GM18861 (cell line): ENCODE results near the gene LSM14B.
"Not testable (repeated sequence)": the region's sequence is repeated elsewhere in the genome, so short reads cannot be mapped to it uniquely, and the experiment has no call there.

Experiments used
- ATAC-seq: cut with Tn5 transposase; IDR thresholded peaks from one replicate; pipeline ENCODE4 v1.9.1; 2021; ENCODE audit not compliant: unreplicated experiment

LSM14B gene

DNA sequence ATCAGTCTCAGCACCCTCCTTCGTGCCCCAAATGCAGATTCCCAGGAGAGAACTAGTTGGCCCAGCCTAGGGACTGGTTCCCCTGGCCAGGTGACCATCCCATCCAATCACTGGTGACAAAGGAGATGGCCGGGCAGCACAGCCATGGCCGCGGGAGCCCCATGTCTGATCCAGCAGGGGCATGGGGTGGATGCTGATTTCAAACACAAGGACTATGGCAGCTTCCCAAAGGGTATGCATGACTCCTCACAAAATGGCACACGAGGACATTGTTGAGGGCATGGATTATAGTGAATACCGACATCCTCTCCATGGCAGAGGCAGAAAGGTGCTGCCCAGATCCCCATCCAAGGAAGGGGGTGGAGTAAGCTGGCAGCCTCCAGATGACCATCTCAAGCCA, 9.9 kb upstream of the LSM14B start:
- no peak for ATAC-seq

DNA sequence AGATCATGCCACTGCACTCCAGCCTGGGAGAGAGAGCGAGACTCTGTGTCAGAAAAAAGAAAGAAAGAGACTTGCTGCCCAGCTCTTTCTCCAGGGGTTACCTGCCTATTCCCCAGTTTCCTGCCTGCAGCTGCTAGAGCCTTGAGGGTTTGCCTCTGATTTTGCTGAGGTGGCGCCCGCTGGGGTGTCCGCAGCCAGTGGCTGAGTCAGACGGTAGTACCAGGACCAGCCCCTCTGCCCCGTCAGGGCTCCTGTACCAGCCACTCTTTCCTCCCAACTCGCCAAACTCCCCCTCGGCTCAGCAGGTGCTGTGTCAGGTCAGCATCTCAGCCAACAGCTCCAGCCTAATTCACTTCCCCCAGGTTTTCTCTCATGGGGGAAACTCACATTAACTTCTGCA, 7.4 kb upstream of the LSM14B start:
- ATAC-seq: no peak

DNA sequence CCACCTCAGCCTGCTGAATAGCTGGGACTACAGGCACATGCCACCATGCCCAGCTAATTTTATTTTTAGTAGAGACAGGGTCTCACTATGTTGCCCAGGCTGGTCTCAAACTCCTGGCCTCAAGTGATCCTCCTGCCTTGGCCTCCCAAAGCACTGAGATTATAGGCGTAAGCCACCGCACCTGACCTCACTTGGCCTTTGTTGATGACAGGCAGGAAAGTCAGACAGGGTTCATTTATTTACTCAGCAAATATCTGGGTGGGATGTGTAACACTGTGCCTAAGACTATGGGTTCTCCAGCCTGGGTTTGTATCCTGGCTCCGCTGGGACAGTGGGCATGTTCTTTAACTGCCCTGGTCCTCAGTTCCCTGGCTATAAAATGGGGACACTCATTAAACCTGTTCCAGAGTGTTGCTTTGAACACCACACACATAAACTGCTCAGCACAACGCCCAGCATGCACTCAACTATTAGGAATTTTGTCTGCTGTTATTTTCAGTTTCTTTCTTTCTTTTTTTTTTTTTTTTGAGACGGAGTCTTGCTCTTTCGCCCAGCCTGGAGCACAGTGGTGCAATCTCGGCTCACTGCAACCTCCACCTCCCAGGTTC, 6.4 kb upstream of the LSM14B start:
- ATAC-seq: not testable (repeated sequence)

DNA sequence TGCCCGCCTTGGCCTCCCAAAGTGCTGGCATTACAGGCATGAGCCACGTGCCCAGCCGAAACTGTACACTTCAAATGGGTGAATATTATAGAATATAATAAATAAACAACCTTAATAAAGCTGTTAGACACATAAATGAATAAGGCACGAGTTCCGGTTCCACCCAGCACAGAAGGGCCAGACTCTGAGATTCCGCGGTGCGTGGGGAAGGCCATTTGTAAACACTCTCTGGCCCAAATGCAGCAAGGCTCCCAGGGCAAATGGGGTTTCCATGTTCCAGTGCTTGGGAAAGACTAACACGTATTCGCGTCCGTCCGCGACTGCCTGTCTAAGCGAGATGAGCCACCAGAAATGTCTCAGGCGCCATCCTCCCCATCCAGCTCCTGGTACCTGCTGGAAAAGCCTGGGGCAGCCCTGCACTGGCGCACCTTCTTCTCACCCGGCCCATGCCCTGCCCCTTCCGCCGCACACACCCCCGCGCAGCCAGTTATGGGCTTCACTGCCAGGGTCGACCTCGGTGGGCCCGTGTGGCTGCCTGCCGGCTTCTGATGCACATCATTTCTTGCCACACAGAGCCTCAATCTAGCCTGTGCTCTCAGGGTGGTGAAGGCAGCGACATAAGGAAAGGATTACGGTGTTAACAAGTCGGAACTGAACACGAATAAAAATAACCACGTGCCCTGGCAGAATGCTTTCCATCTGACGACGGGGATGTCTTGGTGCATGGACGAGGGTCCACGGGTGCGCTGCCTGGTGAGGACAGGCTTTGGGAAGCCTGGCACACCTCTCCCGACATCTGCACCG, 5.5 kb upstream of the LSM14B start:
- ATAC-seq: no peak

DNA sequence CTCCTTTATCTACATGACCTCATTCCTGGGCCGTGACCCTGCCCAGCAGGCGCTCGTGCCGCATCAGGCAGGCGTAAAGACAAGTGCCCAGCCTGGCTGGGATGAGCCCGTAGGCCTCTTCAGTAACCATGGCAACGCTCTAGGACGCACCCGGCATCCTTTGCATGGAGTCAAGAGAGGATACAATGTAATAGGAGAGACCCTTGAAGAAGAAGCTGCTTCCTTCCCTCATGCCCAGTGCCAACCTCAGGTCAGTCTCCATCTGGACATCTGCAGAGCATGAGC, 5.0 kb upstream of the LSM14B start:
- ATAC-seq: no peak

DNA sequence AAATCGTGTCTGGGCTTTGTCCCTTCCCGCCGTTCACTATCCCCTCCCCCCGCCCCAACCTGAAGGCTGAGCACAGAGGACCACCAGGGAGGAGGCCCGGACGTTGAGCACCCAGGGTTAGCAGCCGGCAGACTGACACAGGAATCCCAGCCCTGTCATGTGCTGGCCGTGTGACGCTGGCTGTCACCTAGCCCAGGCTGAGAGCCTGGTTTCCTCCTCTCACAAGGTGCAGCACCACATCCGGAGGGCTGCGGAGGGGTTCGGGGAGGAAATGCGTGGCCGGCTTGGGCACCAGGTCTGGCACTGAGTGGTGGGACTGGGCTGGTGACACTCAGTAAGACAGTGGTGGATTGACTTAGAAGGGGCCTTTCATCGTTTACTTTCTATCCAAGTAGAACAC, 4.6 kb upstream of the LSM14B start:
- ATAC-seq: no peak

DNA sequence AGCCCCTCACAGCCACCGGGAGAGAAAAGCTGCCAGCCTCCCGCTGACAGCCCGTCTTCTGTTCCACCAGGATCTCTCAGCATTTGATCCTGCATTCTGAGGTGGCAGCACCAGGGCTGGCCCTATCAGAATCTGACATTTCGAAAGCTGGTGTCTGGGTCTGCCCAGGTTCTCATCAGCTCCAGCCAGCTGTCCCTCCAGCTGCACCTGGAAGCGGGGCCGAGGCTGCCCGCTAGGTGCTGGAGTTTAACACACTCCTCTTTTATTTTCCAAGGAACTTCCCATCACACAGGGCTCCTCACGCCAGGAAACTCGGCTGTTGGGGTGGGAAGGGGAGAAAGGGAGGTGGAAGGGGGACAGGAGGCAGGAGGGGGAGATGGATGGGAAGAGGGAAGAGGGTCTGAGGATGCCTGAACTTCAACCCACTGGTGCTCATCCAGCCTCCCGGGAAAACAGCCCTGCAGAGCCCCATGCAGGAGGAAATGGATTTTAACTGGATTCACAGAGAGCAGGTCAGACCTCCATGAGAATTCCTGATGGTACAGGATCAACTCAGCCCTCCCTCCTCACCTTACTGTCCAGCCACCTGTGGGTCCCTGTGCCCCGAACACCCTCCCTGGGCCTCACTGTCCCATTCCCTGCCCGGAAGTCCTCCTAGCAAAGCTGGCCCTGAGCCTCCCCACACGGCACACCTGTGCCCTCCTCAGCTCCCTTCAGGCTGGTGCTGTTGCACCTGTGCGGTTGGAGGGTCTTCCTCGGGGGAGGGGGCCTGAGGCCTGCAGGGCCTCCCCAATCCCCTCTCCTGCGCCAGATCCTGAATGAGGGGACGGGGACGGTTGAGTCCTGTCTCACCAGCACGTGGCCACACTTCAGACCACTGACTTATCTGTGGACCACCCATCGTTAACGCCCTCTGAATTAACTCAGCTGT, 3.9 kb upstream of the LSM14B start:
- no peak for ATAC-seq

DNA sequence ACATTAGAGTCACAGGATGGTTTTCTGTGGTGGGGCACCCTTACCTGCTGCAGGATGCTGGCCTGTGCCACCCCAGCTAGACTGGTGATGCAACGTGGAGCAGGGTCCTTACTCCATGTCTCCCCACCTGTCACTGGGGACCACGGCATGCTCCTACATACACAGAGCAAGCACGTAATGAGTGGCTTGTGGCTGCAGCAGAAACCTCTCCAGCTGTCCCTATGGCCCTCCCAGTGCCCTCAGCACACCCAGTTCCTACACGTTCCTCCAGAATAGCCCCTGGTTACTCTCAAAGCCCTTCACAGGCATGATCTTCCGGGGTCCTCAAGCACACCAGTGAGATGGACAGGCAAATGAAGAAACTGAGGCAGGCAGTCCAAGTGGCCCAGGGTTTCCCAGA, 3.2 kb upstream of the LSM14B start:
- ATAC-seq: no peak

DNA sequence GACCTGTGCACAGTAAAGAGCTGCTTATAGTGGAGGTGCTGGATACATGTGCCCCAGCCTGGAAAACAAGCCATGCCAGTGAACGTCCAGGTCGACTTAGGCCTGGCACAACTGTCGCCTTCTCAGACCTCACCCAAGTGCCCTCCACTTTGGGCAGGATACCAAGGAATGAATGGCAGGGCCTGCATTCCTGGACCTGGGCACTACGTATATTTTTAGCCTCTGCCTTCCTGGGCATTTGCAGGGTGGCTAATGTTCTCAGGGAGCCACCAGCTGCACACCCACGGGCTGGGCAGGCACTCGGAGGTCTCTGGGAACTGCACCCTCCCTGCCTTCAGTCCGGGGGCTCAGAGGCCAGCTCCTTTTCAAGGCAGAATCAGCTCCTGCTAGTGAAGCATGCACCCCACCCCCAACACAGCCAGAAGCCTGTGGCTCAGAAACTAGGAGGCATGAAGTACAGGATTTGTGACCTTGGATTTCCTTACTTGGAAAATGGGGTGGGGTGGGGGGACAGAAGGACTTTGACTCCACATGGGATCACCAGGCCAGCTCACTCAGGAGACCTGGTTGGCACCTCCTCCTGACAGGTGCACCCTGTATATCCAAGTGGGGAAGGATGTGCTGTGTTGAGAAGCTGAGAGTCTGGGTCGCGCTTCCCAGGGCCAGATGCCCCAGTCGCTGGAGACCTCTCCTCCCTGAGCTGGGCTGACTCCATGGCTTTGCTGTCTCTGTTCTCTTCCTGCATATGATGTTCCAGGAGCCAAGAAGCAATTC, 2.5 kb upstream of the LSM14B start:
- no peak for ATAC-seq

DNA sequence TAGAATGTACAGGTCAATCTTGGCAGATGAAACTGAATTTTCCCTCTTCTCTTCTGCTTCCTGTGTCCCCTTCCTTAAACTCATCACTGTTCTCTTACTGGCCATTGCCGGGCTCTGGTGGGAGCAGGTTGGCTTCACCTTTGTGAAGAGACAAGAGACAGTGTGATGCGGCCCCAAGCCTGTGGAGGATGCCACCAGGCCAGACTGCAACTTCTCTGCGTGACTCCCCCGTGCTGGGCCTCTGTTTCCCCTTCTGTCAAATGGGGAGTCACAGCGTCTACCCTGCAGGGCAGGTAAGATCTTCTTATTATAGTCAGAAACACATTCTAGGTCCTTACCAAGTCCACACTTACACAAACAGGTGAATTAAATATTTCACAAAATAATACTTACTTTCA, 1.9 kb upstream of the LSM14B start:
- ATAC-seq: no peak

DNA sequence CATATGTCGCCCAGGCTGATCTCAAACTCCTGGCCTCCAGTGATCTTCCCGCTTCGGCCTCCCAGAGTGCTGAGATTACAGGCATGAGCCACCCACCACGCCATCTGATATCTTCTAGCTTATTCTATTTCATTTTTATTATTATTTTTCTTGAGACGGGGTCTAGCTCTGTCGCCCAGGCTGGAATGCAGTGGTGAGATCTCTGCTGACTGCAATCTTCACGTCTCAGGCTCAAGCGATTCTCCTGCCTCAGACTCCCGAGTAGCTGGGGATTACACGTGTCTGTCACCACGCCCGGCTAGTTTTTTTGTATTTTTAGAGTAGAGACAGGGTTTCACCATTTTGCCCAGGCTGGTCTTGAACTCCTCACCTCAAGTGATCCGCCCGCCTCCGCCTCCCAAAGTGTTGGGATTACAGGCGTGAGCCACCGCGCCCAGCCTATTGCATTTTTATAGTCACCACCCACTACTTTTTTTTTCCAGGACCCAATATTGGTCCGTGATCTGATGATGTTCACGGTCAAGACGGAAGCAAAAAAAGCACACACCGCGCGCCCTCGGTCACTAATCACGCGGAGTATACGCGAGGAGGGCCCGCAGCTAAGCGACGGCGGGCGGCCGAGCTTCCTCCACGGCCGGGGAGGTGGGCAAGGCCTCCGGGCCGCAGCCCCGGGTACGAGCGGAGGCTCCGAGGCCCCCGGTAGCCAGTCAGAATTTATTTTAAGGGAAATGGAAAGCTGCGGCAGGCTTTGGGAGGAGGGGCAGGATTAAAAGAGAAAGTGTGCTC, 1.1 kb upstream of the LSM14B start:
- peak; percentile 1 for ATAC-seq

DNA sequence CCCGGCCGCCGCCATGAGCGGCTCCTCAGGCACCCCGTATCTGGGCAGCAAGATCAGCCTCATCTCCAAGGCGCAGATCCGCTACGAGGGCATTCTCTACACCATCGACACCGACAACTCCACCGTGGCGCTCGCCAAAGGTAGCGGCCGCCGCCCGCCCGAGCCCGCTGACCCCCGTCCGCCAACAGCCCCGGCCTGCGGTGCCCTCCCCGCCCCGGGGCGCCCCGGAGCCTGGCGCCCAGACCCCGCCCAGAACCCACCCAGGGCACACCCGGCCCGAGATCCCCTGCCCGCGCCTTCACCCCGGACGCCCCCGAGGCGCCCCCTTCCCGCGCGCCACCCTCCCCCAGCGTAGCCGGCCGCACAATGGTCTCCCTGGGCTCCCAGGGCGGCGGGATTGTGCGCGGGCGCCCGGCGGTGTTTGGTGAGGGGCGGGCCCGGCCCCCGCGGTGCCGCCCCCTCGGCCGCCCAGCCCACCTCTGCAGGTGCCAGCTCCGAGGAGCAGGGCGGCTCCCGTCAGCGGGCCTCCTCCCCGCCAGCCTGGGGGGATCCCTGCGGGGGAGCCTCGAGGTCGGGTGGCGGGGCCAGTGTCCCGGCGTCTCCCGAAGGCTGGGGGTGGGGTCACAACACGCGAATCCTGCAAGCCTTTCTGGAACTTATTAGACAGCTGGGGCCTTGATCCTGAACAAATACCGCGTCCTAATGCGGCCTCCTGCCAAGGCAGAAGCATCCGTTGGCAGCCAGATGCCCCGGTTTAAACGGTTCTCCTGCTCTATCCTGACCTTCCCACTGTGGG, 577 bp downstream of the LSM14B start:
- ATAC-seq: peak; percentile 20

DNA sequence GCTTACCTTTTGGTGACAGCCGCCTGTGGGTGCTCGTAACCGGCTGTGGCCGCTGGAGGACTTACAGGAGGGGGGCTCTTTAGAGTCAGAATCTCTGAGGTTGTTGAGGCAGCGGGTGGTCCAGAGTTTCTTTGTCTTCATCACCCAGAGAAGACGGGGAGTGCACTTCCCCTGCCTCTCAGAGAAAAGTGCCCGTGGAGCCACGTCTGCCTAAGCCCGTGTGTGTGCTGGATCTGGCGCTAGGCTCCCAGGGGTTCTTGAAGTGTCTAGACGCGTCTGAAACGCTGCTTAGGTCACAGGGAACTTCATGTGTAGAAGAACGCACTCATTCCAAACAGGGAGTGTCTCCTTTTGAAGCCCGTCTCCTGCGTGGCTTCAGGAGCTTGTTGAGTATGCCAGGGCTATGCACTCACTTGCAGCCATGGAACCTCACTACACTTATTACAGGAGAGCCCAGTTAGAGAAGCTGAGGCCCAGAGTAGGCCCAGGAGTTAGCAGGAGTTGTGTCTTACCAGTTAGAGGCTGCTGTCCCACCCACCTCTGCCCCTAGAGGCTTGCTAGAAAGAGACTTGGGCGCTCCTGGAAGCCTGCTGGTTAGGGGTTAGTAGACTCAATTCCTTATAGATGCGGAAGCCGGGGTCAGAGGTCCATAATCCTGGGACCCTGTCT, 1.3 kb downstream of the LSM14B start:
- no peak for ATAC-seq

DNA sequence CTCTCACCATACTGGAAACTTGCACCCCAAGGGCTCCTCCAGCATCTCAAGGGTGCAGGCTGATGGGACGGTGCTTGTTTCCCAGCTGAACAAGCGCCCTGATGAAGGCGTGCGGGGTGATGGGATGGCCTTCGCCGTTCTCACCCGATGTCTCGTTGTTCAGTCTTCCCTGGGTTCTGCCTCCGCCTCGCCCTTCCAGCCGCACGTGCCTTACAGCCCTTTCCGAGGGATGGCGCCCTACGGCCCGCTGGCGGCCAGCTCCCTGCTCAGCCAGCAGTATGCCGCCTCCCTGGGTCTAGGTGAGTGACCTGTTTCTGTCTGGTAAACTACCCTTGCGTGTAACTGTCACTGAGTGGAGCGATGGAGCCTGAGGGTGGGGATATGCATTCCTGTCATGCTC, 3.9 kb downstream of the LSM14B start:
- no peak for ATAC-seq

DNA sequence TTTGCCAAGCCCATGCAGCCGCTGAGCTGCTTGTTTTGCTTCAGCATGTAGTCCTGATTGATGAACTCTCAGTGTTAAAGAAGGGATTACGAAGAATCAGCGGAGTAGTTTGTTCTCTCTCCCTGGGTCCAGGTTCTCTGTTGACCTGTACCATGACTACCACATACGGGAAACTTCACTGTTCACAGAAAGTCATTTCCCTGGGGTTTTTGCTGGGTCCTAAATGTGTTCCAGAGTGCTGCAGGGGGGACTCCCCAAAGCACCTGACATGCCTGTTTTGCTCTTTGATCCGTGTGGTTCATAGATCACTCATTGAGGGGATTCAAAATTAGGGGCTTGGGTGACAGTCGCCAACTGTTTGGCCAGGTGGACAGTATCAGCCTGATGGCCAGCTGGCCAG, 5.5 kb downstream of the LSM14B start:
- no peak for ATAC-seq

DNA sequence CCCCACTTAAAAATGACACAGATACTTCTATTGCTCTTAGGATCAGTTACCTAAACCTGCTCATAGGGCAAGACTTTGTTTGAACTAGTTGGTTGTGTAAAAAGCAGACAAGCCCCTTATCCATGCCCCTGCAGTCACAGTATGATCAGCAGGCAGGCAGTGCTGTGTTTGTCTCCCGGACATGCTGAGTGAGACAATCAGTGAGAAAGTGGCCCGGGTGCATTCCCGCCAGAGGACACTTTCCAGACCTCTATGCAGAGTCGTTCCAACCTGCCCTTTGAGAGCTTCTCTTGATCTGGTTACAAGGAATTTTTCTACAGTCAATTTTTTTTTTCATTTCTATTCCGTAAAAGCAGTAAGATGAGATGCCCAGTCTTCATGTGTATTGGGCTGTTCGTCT, 6.2 kb downstream of the LSM14B start:
- ATAC-seq: no peak

DNA sequence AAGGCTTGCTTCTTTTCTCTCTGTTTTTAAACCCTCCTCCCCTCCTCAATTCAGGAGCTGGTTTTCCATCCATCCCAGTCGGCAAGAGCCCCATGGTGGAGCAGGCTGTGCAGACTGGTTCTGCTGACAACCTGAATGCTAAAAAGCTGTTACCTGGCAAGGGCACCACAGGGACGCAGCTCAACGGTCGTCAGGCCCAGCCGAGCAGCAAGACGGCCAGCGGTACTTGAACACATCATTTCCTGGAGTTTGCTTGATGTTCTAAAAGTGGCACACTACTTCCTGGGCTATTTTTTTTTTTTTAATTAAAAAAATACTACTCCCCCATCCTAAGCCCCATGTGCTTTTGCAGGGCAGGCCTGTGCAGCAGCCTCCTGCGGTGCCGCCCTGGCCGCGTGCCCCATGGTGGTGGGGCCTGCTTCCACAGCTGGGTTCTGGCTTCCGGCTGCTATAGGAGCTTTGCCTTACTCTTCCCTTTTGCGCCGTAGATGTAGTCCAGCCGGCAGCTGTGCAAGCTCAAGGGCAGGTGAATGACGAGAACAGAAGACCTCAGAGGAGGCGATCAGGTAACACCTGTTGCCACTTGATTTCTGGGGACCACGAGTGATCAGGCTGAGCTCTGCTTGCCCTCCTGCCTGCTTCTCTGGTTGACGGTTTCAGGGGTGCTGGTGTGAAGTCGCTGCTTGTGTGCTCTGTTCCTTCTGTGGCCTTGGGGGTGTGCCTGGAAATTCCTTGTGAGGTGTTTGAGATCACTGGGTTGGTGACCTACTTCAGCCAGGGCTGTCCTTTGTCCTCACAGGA, 7.7 kb downstream of the LSM14B start:
- no peak for ATAC-seq

DNA sequence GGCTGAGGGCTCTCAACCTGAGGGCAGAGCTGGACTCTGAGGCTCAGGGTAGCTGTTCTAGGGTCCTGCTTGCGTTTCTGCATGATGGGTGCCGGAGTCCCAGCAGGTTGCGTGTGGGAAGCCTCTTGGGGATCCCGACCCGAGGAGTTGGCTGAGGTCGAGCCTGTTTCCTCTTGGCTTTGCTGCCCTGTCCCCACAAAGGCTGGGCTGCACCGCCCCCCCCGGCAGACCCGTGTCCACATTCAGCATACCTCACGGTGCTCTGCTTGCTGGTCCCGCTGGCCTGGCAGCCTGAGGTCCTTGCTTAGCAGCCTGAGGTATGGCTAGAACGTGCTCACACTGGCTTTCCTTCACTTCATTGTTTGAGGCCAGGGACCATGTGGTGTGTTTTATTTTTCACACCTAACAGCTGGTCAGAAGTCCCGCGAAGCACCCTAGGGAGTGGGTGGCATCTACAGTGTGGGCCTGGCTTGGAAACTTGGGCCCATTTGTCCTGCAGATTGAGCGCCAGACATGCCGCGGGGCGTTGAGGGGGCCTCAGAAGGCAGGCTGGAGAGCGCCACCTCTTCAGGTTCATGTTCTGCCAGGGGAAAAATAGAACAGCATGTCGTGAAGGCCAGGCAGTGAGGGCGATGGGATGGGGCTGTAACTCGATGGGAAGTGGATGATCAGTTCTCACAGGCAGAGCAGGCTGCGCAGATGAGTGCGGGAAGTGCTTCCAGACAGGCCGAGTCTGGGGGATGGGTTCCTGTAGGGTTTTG, 9.5 kb downstream of the LSM14B start:
- no peak for ATAC-seq
